Astrocyte of the hippocampus (primary cell): Measurements from ENCODE around the gene SIGLEC11.
"Not testable (repeated sequence)": the region's sequence is repeated elsewhere in the genome, so short reads cannot be mapped to it uniquely, and the experiment has no call there.

ENCODE experiments used
- DNase-seq: peaks from one replicate; pipeline ENCODE4 v3.0.0; 2011; ENCODE audit warnings: low read depth, low spot score

Gene SIGLEC11

DNA sequence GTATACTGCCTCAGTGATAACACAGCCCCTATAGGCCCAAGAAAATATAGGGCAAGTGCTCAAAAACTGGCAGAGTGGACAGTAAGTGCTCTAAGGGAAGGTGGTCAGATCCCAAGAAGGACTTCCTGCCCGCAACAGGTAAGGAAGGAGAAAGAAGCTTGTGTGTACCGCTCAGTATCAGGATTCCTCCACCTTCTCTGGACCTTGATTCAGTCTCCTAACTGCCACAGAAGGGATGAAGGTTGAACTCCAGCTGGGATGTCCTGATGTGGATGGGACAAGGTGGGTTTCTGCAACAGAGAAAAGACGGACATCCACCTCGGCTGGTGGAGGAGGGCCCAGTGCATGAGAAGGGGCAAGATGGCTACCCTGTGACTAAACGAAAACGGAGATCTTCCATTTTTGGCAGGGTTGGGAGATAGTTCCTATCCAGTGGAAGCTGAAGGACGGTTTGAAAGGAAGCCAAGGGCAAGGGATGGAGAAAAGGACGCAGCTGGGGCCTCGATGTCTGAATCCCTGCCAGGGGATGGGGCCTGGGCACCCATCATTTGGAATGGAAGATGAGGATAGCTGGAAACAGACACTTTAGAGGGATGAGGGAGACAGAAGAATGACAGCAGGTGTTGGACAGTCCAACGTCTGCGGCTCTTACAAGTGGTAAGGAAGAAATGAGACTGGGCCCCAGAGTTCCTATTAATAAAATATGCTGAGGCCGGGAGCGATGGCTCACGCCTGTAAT lies 33.3 kb downstream of the SIGLEC11 start:
- DNase-seq, result no peak

DNA sequence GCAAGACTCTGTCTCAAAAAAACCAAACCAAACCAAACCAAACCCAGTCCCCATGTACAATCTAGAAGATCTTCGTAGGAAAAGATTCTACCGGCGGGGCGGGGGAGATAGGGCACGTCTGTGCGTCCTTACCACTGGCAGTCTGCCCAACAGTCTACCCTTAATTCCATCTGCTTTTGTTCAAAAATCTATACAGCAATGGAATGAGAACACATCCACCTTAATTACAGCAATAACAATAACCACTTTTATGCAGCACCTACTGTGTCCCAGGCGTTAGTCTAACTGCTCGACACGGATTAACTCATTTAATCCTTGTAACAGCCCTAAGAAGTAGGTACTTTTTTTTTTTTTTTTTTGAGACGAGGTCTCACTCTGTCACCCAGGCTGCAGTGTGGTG lies 34.5 kb downstream of the SIGLEC11 start:
- no peak for DNase-seq

DNA sequence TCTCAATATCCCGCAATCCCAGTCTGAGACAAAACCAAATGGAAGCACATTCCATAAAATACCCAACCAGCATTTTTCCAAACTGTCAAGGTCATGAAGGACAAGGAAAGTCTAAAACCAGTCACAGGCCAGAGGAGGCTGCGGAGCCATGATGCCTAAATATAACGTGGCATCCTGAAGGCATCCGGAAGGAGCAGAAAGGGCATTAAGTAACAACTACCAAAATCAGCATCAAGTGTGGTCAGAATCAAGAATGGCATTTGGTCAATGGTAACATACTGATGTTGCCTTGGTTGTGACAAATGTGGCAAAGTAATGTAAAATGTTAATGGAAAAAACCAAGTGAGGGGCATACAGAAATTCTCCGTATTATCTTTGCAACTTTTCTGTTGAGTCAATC lies 35.5 kb downstream of the SIGLEC11 start:
- no peak for DNase-seq

DNA sequence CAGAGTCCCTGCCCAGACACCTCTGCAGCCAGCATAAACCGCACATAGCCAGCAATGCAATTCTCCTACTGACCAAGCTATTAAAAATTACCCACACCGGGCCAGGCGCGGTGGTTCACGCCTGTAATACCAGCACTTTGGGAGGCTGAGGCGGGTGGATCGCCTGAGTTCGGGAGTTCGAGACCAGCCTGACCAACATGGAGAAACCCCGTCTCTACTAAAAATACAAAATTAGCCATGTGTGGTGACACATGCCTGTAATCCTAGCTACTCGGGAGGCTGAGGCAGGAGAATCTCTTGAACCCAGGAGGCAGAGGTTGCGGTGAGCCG lies 36.1 kb downstream of the SIGLEC11 start:
- DNase-seq, result not testable (repeated sequence)

DNA sequence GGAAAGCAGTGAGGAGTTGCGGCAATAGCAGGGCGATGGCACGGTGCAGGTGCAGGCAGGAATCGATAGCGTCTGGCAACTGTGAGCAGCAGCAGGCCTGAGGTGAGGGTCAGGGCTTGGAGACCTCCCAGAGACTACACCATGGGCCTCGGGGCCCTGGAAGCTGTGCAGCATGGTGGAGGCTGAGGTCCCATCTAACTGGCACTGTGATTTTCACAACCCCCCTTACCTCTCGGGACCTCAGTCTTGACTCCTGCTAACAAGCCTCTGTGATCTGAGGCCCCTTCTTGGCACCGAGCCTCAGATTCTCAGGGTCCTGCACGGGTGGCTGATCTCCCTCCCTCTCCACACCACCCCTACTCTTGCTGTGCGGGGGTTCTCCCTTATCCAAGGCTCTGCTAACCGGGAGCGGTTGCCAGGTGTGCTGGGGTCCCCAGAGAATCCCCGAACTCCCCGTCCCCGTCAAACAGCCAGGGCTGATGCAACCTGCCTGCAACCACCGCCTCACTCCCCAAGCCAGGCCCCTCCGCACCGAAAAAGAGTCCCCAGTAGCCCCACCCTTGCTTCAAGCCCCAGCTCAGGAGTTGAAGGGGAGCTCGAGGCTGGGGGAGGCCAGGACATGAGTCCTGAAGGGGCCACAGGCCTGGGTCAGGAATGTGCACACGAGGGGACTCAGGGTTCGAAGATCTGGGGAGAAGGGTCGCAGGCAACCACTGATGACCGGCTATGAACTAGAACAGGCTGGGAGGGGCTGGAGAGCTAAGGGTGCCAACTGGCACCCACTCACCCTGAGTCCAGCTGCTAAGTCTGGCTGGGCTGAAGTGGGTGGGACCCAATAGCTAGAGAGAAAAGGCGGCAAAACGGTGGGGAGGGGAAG lies 36.7 kb downstream of the SIGLEC11 start:
- DNase-seq, result no peak

DNA sequence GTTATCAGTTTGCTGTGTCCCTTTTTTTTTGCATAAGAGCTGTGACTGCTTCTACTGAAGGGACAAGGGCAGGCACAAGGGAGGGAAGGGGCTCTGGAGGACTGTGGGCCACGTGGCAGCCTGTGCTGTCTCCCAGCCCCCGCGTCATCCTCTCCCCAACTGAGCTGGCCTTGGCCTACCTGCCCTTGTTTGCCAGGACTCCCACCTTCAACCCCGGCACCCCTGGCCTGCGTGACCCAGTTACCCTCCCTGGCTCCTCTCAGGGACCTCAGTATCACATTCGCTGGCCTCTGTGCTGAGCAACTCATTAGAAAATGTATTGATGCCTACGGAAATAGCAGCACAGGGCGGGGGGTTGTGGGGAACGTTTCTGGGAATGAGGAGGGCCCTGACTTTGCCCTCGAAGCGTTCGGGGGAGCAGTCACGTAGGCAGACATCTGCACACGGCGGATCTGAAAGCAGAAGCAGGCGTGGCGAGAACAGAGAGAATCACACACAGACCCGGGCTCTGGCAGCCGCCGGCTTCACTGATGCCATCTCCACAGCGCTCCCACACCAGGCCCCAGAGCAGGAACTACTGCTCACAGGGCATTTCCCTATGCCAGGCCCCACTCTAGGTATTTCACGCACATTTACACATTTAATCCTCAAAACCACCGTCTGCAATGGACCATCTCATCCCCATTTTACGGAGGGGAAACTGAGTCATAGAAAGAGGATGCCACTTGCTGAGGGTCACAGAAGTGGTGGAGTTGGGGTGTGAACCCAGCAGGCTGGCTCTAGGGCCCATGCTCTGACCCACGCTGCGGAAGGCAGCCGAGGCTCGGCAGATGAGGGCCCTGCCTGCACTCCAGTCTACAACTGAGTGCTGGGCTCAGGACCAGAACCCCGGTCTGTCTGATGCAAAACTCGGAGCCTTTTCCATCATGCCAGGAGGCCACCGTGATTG lies 37.6 kb downstream of the SIGLEC11 start:
- DNase-seq, result no peak

DNA sequence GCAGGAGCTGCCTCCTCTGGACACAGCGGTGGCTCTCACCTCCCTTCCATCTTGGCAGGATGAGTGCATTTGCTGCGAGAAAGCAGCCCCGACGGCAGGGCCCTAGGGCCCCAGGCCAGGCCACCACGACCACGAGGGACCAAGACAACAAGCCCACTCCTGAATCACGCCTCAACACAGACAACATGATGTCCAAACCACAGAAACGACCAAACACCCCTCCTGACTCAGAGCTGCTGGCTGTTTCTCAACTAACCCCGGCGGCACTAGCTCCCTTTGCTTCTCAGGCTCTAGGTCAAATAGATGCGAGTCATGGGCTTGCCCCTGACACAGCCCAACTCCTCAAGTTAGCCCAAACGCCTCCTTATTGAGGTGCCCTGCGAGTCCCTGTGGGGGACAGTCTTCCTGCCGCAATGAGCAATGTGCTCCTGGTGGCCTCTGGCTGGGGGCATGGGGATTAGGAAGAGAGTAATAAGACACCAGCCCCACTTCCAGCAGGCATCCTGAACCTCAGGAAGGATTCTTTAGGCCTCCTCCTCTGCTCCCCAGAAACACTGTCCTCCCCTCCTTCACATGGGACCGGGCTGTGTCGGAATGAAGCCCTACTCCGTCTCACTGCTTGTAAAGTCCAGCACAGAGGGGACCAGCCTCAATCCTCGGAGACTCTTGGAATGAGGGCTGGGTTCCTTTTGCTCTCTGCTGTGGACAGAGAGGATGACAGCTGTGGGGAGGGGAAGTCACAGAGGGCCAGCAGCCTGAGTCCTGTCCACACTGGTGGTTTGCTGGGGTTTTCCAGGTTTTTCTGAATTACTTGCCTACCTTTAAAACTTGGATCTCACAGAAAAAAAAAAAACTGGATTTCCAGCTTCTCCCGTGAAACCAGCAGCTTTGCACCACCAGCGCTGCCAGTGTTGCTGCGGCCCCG lies 38.8 kb downstream of the SIGLEC11 start:
- DNase-seq, result peak; percentile 62

DNA sequence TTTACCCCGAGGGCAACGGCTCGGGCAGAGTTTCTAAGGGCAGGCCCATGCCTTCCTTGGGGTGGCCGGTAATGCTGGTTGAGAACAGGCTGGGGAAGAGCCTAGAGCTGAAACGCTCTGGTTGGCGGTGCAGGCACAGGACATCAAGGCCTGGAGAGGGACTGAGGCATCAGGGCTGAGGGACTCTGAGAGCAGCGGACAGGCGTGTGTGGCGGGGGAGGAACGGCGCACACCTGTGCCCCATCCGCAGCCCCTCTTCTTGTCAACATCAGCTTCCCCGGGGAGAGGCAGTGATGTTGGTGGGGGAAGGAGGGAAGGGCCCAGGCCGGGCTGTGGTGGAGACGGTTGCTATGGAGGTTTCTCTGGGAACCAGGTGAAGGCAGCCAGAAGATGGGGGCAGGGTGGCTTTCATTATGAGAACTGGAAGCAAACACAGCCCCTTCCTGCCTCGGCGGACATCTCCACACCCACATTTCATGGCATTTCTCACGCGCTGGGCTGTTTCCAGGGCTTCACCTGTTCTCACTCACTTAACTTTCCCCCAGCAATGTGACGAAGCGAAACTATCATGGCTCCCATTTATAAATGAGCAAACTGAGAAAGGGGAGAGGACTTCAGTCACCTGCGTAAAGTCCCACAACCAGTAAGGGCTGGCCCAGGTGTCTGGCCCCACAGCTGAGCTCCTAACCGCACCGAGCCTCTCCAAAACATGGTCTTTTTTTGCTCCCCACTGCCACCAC lies 40.2 kb downstream of the SIGLEC11 start:
- DNase-seq, result no peak

DNA sequence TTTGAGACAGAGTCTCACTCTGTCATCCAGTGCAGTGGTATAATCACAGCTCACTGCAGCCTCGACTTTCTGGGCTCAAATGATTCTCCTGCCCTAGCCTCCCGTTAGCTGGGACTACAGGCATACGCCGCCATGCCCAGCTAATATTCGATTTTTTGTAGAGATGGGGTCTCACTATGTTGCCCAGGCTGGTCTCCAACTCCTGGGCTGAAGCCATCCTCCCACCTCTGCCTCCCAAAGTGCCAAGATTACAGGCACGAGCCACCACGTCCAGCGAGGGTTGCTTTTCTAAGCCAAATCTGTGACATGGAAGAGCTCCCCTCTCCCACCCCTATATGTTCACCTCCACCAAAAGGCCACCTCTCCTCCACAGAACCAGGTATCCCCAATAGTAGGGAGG lies 42.9 kb downstream of the SIGLEC11 start:
- no peak for DNase-seq

DNA sequence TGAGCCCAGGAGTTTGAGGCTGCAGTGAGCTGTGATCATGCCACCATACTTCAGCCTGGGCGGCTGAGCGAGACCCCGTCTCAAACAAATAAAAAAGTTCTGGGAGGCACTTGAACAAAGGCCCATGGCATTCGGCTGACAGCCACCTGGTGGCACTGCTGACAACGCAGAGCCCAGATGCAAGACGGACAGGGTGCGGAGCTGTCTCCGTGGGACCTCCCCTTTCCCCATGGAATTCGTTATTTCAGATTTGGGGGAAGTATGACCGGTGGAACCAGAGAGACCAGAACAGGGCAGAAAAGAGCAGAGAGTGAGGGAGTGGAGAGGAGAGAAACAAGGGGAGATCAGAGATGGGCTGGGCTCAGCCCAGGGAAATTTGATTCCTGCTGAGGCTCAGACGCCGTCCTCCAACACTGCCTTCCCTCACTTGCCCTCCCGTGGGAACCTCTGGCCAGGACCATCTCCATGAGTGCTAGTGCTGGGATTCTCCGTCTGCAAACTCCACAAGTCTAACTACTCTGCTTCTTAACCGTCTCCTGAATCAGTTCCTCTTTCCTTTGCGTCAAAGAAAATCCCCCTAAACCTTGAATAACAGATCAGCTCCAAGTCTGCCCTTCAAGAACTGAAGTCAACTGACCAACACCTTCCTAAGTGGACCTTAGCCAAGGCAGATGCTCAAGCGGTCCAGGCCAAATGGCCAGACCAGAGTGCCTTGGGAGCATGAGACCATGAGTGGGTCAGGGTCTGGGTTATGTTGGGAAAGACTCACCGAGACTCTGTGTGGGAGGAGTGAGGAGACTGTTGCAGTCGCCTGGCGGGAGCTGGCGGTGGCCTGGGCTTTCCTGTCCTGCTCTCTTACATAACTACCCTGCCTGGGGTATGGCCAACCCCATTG lies 43.9 kb downstream of the SIGLEC11 start:
- DNase-seq, result no peak

DNA sequence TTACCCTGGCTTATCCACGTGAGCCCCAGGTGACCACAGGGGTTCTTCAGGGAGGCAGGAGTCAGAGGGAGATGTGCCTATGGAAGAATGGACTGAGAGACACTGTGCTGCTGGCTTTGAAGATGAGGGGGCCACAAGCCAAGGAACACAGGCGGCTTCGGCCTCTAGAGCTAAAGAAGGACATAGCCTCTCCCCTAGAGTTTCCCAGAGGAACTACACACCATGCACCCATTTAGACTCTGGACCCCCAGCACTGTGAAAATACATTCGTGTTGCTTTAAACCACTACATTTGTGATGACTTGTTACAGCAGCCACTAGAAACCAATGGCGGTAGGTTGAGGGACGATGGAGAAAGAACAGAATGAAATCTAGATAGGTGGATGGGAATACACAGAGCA lies 45.7 kb downstream of the SIGLEC11 start:
- DNase-seq, result no peak

DNA sequence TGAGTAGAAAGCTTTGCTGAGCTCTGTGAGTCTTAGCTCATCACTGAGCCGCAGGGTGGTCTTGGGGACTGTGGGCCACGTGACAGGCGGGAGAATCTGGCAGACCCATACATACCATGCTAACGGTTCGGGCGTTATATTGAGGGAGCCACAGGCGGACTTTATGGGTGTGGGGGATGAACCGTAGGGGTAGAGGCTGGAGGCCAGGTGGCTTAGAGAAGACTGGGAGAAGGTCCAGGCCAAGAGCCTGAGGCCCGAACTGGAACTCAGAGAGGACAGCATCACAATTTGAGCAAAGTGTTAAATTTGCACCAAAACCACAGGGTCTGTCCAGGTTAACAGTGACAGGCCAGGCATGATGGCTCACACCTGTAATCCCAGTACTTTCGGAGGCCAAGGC lies 47.3 kb downstream of the SIGLEC11 start:
- no peak for DNase-seq

DNA sequence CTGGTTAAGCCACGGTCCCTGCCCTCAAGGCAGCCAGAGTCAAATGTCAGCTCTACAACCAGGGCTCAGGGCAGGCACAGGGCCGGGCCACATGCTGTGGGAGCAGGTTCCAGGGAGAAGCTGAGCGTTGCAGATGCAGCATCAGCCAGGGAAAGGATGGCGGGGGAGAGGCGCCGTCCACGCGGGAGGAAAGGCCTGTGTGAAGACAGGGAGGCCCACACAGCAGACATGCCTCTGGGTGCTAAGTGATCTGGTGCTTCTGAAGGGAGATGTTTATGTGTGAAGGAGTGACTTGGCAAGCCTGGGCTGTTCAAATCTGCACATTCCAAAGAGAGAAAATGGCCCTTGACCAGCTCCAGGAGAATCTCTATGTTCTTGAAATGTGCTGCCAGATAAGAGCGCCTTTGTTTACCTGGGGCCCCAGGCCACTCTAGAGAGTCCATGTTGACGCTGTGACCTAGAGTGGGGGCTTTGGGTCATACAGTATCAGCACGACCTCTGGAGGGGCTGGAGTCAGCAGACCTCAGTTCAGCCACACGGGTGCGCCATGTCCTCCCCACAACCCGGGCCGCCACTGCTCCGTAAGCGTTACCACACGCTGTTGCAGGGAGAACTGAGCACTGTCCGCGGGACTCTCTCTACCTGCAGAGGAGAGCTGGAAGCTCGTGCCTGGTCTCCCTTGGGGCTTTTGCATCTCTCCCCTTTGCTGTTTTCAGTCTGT lies 47.8 kb downstream of the SIGLEC11 start:
- DNase-seq, result no peak

DNA sequence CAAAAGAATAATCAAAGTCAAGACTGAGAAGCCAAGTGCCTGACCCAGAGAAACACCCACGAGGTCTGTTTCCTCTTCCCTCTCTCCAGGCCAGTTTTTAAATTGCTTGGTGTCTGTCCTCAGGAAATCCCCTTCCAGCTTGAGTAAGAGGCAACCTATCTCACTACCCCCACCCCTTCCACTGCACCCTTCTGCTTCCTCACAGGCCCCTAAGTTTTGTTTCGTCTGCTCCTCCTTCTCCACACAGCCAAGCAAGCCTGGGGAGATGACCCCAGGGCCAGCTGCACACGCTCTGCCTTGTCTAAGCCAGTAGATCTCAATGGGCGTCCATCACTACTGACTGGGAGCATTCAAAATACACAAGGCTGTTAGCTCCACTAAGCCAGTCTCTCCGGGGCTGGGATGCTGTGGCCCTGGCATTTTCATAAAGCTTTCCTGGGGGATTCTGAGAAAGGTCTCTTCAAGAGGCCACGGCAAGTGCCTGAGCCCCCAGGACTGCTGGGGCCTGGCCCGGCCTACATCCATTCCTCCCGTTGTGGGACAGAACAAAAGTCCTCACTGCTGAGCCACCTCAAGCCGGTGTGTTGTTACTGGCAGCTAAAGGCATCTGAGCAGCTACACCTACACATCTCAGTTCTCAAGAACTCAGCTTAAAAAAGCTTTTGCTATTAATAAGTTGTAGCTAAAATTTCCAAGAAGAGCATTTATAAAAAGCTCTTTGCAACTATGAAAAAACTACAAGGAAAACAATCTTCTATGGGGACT lies 49.4 kb downstream of the SIGLEC11 start:
- DNase-seq, result no peak

DNA sequence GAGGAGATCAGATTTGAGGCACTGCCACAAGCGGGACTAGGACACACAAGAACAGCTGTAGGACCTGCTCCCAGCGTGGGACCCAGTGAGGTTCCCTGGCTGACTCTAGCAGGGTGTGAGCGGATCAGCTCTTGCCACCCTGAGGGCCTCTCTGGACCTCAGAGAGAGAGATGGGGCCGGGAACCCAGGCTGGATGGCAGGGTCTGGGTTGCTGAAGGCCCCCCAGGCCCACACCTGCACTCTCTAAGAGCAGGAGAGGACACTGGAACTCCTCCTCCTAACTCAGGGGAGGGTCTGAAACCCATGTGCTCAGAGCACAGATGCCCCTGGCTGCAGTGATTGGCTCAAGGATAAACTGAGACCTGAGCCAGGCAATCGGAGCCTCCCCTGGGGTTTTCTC lies 50.8 kb downstream of the SIGLEC11 start:
- no peak for DNase-seq

DNA sequence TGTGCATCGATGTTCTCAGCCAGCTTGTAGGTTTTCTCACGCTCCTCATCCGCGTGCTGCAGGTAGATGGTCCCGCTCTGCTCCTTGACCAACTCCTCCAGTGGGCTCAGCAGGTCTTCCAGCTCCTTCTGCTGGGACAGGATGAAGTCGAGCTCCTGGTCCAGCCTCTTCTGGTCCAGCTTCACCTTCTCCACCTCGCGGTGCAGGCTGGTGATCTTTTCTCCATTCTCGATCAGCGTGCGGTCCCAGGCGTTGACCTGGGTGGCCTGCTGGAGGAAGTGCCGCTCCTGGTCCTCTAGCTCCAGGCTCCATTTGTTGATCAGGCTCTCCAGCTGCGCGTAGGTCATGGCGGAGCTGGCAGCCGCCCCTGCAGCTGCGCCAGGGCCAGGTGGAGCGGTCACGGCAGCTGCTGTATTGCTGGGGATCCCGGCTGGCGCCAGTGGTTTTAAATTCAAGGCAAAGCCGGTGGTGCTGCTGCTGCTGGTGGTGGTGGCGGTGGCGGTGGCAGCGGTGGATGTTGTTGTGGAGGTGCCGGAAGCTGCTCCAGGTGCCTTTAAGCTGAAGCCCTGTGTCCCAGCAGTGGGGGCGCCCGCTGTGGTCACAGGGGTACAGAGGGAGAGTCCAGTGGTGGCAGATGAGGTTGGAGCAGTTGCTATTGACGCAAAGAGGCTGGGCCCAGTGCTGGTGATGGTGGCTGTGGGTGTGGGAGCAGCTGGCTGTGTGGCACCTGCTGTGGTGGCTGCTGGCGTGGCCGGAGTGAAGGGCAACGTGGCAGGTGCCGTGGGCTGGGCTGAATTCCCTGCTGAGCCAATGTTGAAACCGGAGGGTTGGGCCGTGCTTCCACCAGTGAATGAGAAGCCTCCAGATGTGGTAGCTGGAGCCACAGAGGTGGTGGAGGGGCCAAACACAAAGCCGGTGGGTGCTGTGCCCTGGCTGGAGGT lies 52.2 kb downstream of the SIGLEC11 start:
- no peak for DNase-seq
